Right kidney (tissue), 1 donor: ENCODE results near the gene AKAP7.

ENCODE experiments used
- DNase-seq: peaks from one replicate; pipeline ENCODE4 v3.0.0-alpha.2; 2016

AKAP7 gene

DNA sequence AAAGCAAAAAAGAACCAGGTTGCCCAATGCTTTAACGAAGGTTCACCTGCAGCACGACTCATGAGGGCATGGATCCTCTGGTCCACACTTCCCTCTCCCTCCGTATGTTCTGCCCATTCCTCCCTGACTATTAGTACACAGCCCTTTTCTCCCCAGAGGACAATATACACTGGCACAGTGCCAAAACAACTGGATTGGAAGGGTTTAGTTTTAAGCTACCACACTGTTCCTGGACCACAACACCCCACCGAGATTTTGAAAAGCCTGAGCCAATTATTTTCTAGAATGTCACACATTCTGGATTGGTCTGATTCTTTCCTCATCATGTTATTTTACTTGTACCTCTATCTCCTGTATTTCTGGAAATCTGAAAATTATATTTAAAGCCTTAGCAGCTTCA is 2.9 kb upstream of the AKAP7 start:
- DNase-seq = no peak

DNA sequence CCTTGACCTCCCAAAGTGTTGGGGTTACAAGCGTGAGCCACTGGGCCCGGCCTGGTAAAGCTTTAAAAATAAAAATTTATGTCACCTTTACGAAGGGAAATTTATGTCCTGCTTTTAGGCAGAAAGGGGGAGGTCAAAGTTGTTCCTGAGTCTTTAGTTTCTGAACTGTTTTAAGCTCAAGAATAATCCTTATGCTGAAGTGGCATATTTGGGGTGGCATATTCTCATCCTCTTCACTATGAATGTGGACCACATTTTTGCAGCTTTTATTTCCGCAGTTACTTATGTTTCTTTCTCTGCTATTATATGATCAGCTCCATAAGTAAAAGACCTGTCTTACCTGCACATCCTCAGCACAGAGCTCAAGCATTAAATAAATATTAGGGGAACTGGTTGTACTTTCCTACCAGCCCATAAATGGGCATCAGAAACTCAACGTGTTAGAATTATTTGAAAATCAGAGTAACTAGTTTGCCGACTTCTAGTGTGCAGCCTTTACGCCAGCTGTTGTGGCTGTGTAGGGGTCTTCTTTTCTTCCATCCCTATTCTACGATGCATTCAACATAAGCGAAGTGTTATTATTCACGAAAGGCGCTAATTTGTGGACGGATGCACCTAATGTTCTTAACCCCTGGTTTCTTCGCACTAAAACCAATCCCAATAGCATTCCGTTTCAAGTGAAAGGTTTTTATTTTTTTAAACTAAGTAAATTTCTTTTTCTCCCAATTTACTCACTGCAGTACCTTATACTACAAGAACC is 867 bp upstream of the AKAP7 start:
- no peak for DNase-seq

DNA sequence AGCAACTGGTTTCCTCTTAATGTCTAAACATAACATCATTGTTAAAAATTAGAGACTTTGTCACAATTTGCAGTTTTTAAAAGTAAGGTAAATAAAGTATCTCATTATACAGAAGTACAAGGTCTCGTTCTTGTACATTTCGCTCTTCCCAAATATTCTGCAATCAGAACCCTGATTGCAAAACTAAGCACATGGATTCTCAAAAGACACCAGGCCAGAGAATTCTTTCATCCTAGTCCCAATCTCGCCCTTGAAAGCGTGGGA is 355 bp upstream of the AKAP7 start:
- no peak for DNase-seq

- no peak for DNase-seq
Observed at GRCh38 chr6:131136021-131136786, 937 bp downstream of the AKAP7 start.

GRCh38 chr6:131139599-131139998 is 4.3 kb downstream of the AKAP7 start:
- no peak for DNase-seq

DNA sequence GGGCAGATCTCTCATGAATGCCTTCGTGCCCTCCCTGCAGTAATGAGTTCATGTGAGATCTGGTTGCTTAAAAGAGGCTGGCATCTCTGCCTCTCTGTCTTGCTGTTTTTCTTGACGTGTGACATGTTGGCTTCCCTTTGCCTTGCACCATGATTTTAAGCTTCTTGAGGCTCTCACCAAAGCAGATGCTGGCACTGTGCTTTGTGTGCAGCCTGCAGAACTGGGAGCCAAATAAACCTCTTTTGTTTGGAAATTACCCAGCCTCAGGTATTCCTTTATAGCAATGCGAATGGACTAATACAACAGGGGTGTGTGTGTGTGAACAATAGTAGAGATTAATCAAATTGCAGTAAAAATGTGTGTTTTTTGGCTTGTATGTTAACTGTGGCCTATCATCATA is 8.1 kb downstream of the AKAP7 start:
- DNase-seq = no peak

GRCh38 chr6:131146865-131147264 is 11.6 kb downstream of the AKAP7 start:
- DNase-seq = no peak

- no peak for DNase-seq
Observed at GRCh38 chr6:131156411-131156810, 21.1 kb downstream of the AKAP7 start.

GRCh38 chr6:131159578-131159977 is 24.3 kb downstream of the AKAP7 start:
- no peak for DNase-seq

GRCh38 chr6:131160254-131160758 is 25.0 kb downstream of the AKAP7 start:
- no peak for DNase-seq

DNA sequence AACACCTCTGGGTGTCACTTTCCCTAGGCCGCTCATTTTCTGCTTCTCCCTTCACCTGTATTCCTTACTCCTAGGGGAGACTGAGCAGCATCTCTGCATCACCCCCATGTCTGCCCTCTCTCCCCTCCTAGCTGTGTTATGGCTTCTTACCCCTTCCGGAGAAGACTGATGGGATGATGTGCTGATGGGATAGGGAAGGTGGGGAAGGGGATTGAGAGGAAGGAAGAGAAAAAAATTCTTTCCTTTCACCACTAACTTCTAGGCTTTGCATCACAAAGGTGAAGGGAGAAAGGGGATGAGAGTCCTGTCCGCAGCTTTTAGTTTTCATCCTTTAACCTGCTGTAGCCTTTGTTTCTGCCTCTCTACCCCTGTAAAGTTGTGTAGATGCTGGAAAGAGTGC is 26.7 kb downstream of the AKAP7 start:
- DNase-seq = no peak

DNA sequence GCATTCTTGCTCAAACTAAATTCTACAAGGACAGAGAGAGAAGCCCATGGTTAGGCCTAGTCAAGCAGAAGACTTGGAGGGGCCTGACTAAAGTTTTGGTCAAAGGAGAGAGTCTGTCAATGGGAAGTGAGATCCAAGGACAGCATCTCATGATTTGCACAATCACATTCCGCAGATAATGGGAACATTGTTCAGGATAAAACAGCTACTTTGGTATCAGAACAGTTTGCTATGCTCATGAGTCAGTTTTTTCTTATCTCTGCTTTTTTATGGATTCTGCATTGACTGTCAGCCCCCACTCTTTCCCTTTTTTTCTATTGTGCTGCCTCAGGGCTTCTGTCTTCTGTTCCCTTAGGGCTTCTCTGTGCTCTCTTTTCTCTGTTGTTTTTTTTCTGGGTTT is 28.6 kb downstream of the AKAP7 start:
- DNase-seq = no peak

DNA sequence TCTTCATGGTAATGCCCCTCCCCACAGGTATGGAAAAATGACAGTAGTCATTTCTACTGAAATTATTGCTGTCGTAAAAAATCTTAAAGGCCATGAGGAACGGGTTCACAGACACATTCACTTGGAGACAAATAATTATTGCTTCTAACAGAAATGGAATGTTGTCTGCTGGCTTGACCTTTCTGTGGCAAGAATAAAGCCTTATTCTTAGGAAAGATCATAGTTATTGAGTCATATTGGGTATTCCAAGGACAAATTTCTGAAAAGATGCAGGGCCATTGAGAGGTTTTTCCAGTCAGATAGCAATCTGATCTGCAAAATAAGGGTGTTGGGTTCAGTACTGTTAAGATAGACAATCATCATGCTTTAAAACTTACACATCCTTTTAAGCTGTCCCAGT is 29.2 kb downstream of the AKAP7 start:
- DNase-seq = no peak

DNA sequence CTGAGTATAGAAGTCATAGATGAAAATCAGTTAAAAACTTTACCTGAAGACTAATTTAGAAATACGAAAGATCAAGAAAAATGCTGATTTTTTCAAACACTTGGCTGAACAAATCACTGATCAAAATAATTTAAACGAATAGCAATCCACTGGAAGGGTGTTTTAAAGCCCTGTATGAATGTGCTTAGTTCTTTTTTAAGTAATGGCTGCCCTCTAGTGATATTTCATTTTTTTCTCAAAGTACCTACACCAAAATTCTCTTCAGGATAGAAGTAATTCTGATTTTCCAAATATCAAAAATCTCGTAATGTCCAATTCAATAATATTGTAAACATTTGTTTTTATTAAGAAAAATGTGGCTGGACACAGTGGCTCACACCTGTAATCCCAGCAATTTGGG is 32.5 kb downstream of the AKAP7 start:
- DNase-seq = no peak

DNA sequence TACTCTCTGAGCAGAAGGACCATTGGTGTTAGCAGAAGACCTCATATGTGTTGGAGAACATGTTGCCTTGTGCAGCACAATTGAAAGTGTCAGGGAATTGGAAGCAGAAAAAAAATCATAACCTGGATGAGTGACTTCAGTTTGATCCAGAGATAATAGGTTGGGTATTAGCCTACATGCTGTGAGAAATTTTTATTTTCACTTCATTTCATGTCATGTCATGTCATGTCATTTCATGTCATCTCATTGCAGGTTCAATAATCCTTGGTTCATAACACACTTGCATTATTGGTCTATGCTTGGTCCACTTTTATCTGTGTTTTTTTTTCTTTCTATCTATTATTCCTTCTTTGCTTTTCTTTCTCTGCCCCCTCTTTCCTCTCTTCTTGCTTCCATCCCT is 34.3 kb downstream of the AKAP7 start:
- no peak for DNase-seq

GRCh38 chr6:131172222-131172621 is 37.0 kb downstream of the AKAP7 start:
- no peak for DNase-seq

DNA sequence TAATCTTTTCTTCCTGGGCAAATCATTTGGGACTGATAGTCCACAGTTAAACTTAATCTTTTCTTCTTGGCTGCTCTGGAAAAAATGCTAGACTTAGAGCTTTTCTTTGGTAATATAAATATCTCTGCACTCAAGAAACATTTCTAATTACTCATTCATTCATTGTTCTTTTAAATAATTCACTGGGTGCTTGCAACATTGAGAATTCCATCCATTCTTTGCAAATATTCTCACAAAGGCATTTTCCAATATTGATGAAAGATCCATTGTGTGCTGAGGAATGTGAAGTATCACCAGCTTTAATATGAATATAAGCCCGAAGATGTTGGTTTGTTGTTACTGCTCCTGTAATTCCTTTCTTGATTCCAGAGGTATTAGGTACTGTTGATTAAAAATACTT is 38.4 kb downstream of the AKAP7 start:
- no peak for DNase-seq

DNA sequence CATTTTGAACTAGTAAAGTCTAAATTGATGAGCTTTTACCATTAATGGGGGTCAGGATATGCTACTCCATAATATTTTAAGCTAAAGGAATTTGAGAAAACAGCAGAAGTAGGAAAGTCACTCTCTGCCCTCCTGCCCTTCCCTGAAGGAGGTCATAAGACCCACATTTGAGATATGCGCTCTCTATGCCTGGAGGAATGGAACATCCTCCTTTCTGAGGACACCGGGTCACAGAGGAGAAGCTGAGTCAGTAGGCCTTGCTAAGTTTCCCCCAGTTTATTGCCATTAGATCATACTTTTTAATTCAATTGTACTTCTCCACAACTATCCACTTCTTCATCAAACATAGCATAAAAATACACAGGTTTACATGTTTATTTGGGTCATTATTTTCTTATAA is 40.3 kb downstream of the AKAP7 start:
- no peak for DNase-seq

DNA sequence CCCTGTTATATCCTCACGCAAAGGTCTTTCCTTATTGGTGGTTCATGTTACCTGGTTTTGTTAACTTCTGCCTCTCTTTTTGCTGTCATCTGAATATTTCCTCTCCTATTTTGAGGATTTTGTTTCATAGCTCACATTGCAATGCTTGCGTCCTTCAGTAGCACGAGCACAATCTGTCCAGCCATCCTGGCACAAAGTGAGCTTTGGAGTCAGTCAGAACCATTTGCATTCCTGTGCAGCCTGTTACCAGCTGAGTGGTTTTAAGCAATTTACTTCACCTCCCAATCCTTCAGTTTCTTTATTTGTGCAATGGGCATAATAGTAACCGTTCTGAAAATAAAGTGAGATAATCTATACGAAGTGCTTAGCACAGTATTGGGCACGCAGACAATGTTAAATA is 42.7 kb downstream of the AKAP7 start:
- no peak for DNase-seq

DNA sequence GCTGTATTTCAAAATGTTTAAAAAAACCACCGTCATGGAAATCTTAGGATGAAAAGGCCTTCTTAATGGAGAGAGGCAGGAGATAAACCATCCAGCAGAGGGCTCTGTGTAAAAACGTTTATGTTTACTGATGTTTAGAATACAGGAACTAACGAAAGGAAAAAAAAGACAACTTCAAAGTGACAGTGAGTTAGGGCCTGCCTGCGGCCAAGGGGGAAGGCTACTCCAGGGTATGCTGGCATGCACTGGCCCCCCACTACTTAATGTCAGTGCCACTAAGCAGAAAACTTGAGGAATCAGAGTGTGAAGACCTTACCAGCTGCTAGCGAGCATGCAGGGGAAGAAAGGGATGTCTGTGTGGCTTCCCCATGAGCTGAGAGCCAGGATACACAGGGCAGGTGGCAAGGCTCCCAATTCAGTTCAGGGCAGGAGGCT is 47.7 kb downstream of the AKAP7 start:
- DNase-seq = peak; percentile 35

- no peak for DNase-seq
Observed at GRCh38 chr6:131183427-131184095, 48.3 kb downstream of the AKAP7 start.

- no peak for DNase-seq
Observed at GRCh38 chr6:131191590-131191989, 56.3 kb downstream of the AKAP7 start.

DNA sequence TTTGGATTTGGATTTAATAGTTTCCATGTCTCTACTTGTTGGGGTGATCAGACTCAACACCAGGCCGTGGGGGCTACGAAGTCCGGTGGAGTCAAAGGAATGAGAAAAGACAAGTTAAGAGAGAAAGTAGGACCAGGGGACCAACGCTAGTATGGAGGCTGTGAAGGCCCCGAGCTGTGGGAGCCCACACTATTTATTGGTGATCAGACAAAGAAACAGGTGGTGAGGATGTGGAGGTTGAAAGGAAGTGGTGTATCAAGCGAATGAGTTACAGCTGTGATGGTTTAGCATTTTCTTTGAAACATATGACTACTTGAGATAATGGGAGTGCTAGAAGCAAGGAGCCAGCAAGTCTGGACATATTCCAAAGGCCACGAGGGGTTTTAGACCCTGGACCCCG is 62.4 kb downstream of the AKAP7 start:
- no peak for DNase-seq
